HG03025 (cell line): Measurements from ENCODE around the gene MITF.

Source experiments
- ATAC-seq: cut with Tn5 transposase; IDR thresholded peaks from one replicate; pipeline ENCODE4 v1.9.1; 2021; ENCODE audit warnings: mild to moderate bottlenecking, moderate library complexity; ENCODE audit not compliant: unreplicated experiment, low FRiP score

MITF gene

GRCh38 chr3:69999140-70000027, 260.1 kb downstream of the MITF start, which contains the start of gene SAMMSON:
SAMMSON (plus strand) TSS chr3:69999733.
- no peak for ATAC-seq

GRCh38 chr3:70000028-70000410, 260.8 kb downstream of the MITF start:
- no peak for ATAC-seq

- no peak for ATAC-seq
Observed at GRCh38 chr3:70000563-70001081, 261.4 kb downstream of the MITF start.

- no peak for ATAC-seq
Observed at GRCh38 chr3:70003119-70003518, 263.9 kb downstream of the MITF start.

GRCh38 chr3:70006089-70006488, 266.8 kb downstream of the MITF start:
- no peak for ATAC-seq

GRCh38 chr3:70010346-70010745, 271.1 kb downstream of the MITF start:
- no peak for ATAC-seq

- no peak for ATAC-seq
Observed at GRCh38 chr3:70011582-70011981, 272.3 kb downstream of the MITF start.
